HepG2 (cell line): ENCODE measurements around the gene ETFA. TPM values are rescaled to one million over a fixed set of nuclear protein-coding genes. Genes with fewer than 3 reads are reported as not detected.

Experiments used
- ETS1 ChIP-seq: sonication (generic); formaldehyde crosslinking; IDR thresholded peaks from 2 replicates; pipeline ENCODE4 v1.4.0; 2020; ENCODE audit warnings: missing genetic modification reagents
- FOXC1 ChIP-seq: sonication (generic); formaldehyde crosslinking; IDR thresholded peaks from 2 replicates; pipeline ENCODE4 v1.8.0; 2022; ENCODE audit warnings: mild to moderate bottlenecking, missing genetic modification reagents, borderline replicate concordance
- HNF4G ChIP-seq, 2 experiments: sonication (generic) in 1 of 2; formaldehyde crosslinking in 1 of 2; IDR thresholded peaks; 2 replicates each; pipeline versions ENCODE4 v1.4.0 to v1.6.1; 2011 to 2020; ENCODE audit warnings: borderline replicate concordance in 2 of 2, low read depth in 2 of 2, mild to moderate bottlenecking in 2 of 2, low read length in 1 of 2, missing genetic modification reagents in 1 of 2, moderate library complexity in 1 of 2
- KAT2B ChIP-seq: fragments of 150-350 bp; IDR thresholded peaks from 2 replicates; pipeline ENCODE4 v1.6.1; 2014; ENCODE audit warnings: low read depth, low read length, borderline replicate concordance
- MEIS2 ChIP-seq: sonication (generic); formaldehyde crosslinking; IDR thresholded peaks from 2 replicates; pipeline ENCODE4 v1.9.0; 2021; ENCODE audit warnings: mild to moderate bottlenecking, missing genetic modification reagents
- MLXIP ChIP-seq: sonication (generic); formaldehyde crosslinking; IDR thresholded peaks from 2 replicates; pipeline ENCODE4 v1.9.0; 2021; ENCODE audit warnings: missing genetic modification reagents, borderline replicate concordance
- PHF8 ChIP-seq: sonication (generic); formaldehyde crosslinking; IDR thresholded peaks from 2 replicates; pipeline ENCODE4 v1.5.0; 2020; ENCODE audit warnings: missing genetic modification reagents
- RXRA ChIP-seq: sonication (generic); formaldehyde crosslinking; IDR thresholded peaks from 2 replicates; pipeline ENCODE4 v1.5.1; 2020; ENCODE audit warnings: missing genetic modification reagents
- RXRB ChIP-seq: IDR thresholded peaks from 2 replicates; pipeline ENCODE4 v1.6.1; 2016; ENCODE audit warnings: borderline replicate concordance, missing genetic modification reagents, missing compliant biosample characterization
- SIX4 ChIP-seq: sonication (generic); formaldehyde crosslinking; IDR thresholded peaks from 2 replicates; pipeline ENCODE4 v1.4.0; 2020; ENCODE audit warnings: missing genetic modification reagents
- SMARCC2 ChIP-seq: fragments of 450-650 bp; IDR thresholded peaks from 2 replicates; pipeline ENCODE4 v1.6.1; 2017; ENCODE audit warnings: antibody characterized with exemption, mild to moderate bottlenecking
- ZC3H13 ChIP-seq: sonication (generic); formaldehyde crosslinking; IDR thresholded peaks from 2 replicates; pipeline ENCODE4 v1.8.1; 2023; ENCODE audit warnings: mild to moderate bottlenecking, missing genetic modification reagents, moderate library complexity
- ZNF543 ChIP-seq: sonication (generic); formaldehyde crosslinking; IDR thresholded peaks from 2 replicates; pipeline ENCODE4 v1.4.0; 2020; ENCODE audit warnings: mild to moderate bottlenecking, missing genetic modification reagents
- ZNF597 ChIP-seq: sonication (generic); formaldehyde crosslinking; IDR thresholded peaks from 2 replicates; pipeline ENCODE4 v1.5.0; 2020; ENCODE audit warnings: missing genetic modification reagents
- polyA plus RNA-seq, 8 experiments: library from polyadenylated mRNA; depleted of rRNA in 3 of 8; stranded (reverse) in 7 of 8; unstranded in 1 of 8; fragments of >200 nt; fragmentation: Illumina TruSeq in 4 of 8; extraction: Trizol in 4 of 8; gene quantifications; 2 replicates each; pipeline versions ENCODE4 v1.2.1 to v1.2.3, GENCODE V29; 2011 to 2016; ENCODE audit warnings: low read depth in 4 of 8, missing spikeins in 1 of 8, mixed read lengths in 1 of 8; ENCODE audit not compliant: insufficient read depth in 1 of 8
- total RNA-seq, 5 experiments: library from RNA; depleted of rRNA; stranded (reverse); fragments of >200 nt; fragmentation: Illumina TruSeq; extraction: Trizol; gene quantifications; 2 replicates each; pipeline ENCODE4 v1.2.3, GENCODE V29; 2016; ENCODE audit warnings: low read depth in 1 of 5
- TF ChIP-seq, protein P1 (sequence below): IDR thresholded peaks from 2 replicates; pipeline ENCODE4 v1.6.1; 2012; ENCODE audit warnings: inconsistent platforms
- TF ChIP-seq, protein P2 (sequence below): sonication (generic); formaldehyde crosslinking; IDR thresholded peaks from 2 replicates; pipeline ENCODE4 v1.5.1; 2020; ENCODE audit warnings: mild to moderate bottlenecking, missing genetic modification reagents, moderate library complexity
- TF ChIP-seq, protein P3 (sequence below): sonication (generic); formaldehyde crosslinking; IDR thresholded peaks from 2 replicates; pipeline ENCODE4 v1.8.1; 2022; ENCODE audit warnings: mild to moderate bottlenecking, missing genetic modification reagents

The ETFA gene
- total and polyA plus RNA-seq, 2 of the 13 experiments (the other 11 are each of a cell fraction or from before 2014, with no cell fraction given), result 291 to 396 TPM

- 0 out of 2 replicates have a peak, but pooled peaks have one; percentile 7 for TF ChIP-seq ZNF543 (CRISPR knock-in tag)
- TF ChIP-seq, protein P1, sequence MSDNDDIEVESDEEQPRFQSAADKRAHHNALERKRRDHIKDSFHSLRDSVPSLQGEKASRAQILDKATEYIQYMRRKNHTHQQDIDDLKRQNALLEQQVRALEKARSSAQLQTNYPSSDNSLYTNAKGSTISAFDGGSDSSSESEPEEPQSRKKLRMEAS, result peak; percentile 63
- TF ChIP-seq, protein P2, sequence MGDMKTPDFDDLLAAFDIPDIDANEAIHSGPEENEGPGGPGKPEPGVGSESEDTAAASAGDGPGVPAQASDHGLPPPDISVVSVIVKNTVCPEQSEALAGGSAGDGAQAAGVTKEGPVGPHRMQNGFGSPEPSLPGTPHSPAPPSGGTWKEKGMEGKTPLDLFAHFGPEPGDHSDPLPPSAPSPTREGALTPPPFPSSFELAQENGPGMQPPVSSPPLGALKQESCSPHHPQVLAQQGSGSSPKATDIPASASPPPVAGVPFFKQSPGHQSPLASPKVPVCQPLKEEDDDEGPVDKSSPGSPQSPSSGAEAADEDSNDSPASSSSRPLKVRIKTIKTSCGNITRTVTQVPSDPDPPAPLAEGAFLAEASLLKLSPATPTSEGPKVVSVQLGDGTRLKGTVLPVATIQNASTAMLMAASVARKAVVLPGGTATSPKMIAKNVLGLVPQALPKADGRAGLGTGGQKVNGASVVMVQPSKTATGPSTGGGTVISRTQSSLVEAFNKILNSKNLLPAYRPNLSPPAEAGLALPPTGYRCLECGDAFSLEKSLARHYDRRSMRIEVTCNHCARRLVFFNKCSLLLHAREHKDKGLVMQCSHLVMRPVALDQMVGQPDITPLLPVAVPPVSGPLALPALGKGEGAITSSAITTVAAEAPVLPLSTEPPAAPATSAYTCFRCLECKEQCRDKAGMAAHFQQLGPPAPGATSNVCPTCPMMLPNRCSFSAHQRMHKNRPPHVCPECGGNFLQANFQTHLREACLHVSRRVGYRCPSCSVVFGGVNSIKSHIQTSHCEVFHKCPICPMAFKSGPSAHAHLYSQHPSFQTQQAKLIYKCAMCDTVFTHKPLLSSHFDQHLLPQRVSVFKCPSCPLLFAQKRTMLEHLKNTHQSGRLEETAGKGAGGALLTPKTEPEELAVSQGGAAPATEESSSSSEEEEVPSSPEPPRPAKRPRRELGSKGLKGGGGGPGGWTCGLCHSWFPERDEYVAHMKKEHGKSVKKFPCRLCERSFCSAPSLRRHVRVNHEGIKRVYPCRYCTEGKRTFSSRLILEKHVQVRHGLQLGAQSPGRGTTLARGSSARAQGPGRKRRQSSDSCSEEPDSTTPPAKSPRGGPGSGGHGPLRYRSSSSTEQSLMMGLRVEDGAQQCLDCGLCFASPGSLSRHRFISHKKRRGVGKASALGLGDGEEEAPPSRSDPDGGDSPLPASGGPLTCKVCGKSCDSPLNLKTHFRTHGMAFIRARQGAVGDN, result peak; percentile 64
- TF ChIP-seq, protein P3, sequence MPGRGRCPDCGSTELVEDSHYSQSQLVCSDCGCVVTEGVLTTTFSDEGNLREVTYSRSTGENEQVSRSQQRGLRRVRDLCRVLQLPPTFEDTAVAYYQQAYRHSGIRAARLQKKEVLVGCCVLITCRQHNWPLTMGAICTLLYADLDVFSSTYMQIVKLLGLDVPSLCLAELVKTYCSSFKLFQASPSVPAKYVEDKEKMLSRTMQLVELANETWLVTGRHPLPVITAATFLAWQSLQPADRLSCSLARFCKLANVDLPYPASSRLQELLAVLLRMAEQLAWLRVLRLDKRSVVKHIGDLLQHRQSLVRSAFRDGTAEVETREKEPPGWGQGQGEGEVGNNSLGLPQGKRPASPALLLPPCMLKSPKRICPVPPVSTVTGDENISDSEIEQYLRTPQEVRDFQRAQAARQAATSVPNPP (CRISPR knock-in tag), result no peak
- no peak for TF ChIP-seq SMARCC2
- no peak for TF ChIP-seq KAT2B
- no peak for TF ChIP-seq ZC3H13 (CRISPR knock-in tag)
- TF ChIP-seq HNF4G (IDR thresholded peaks at IDR 0.05; ENCODE audit: borderline replicate concordance, low read depth, low read length), result peak; percentile 23; the same call in 1 of the 2 replicates
- TF ChIP-seq HNF4G (CRISPR knock-in tag; IDR thresholded peaks at IDR 0.05; ENCODE audit: borderline replicate concordance, low read depth), result 0 out of 2 replicates have a peak, but pooled peaks have one; percentile 24
- TF ChIP-seq ETS1, result no peak
- TF ChIP-seq FOXC1 (CRISPR knock-in tag), result peak; percentile 21; the same call in 1 of the 2 replicates
- TF ChIP-seq PHF8, result peak; percentile 40
- no peak for TF ChIP-seq SIX4 (CRISPR knock-in tag)
- no peak for TF ChIP-seq ZNF597 (CRISPR knock-in tag)
- peak; percentile 82; the same call in 1 of the 2 replicates for TF ChIP-seq RXRB (CRISPR knock-in tag)
- no peak for TF ChIP-seq MLXIP (CRISPR knock-in tag)
- TF ChIP-seq MEIS2 (CRISPR knock-in tag), result peak; percentile 66; the same call in 1 of the 2 replicates
- peak; percentile 93 for TF ChIP-seq RXRA (CRISPR knock-in tag)
Measured at GRCh38 chr15:76333720-76334437, 22.6 kb upstream of the ETFA start (continued).
